Left lung (tissue), 10 donors: ENCODE results near the gene ZC3H7A. TPM values are rescaled to one million over a fixed set of nuclear protein-coding genes. Genes with fewer than 3 reads are reported as not detected.

Source experiments
- ATAC-seq: fragments of 200-7000 bp; cut with Tn5 transposase; one replicate; pipeline ENCODE4 v1.9.1; 2020; ENCODE audit warnings: moderate library complexity
- DNase-seq, 4 donors: peaks; one replicate each; pipeline ENCODE4 v3.0.0-alpha.2; 2013 to 2020
- H3K27ac ChIP-seq, 2 donors: fragments of 200-600 bp; sonication (generic) in 1 of 2; one replicate each; pipeline versions ENCODE4 v1.5.0 to v1.8.0; 2020 to 2021
- H3K27me3 ChIP-seq, 2 donors: fragments of 200-600 bp; sonication (generic) in 1 of 2; one replicate each; pipeline versions ENCODE4 v1.5.0 to v1.8.0; 2020 to 2021
- H3K36me3 ChIP-seq, 2 donors: fragments of 200-600 bp; sonication (generic) in 1 of 2; one replicate each; pipeline versions ENCODE4 v1.5.0 to v1.8.0; 2020 to 2021
- H3K4me1 ChIP-seq, 2 donors: fragments of 200-600 bp; one replicate each; pipeline ENCODE4 v1.8.0; 2021
- H3K4me3 ChIP-seq, 2 donors: fragments of 200-600 bp; sonication (generic) in 1 of 2; one replicate each; pipeline versions ENCODE4 v1.5.0 to v1.8.0; 2020 to 2021; ENCODE audit warnings: mild to moderate bottlenecking in 1 of 2
- H3K9me3 ChIP-seq, 2 donors: fragments of 200-600 bp; sonication (generic) in 1 of 2; one replicate each; pipeline versions ENCODE4 v1.5.0 to v1.8.0; 2020 to 2021
- intact Hi-C, 2 donors: fragments of 100-400 bp; cut with DNase I; formaldehyde crosslinking; loops; one replicate each; pipeline versions ENCODE4 v1.11.2 to v1.14.2; 2022
- polyA plus RNA-seq, 6 donors: library from polyadenylated mRNA; unstranded; fragments of 120-200 nt; gene quantifications; one replicate each; pipeline ENCODE4 v1.2.1, GENCODE V29; 2013; ENCODE audit not compliant: insufficient read length in 6 of 6
- total RNA-seq, 2 donors: library from RNA; stranded (reverse); fragmentation: NEBNext Ultra II Directional; extraction: Animal tissue kit (Norgen Biotek cat#: 25700); gene quantifications; one replicate each; pipeline ENCODE4 v1.2.1, GENCODE V29; 2021
- TF ChIP-seq, protein P1 (sequence below), 2 donors: fragments of 200-600 bp; sonication (generic) in 1 of 2; IDR thresholded peaks; one replicate each; pipeline versions ENCODE4 v1.5.0 to v1.8.0; 2021; ENCODE audit warnings: antibody characterized with exemption in 2 of 2
- donor health status: DM: no; HTN: yes; CAD: no.
- donor health status: DM: no; HTN: no; CAD: no.

The ZC3H7A gene
- total and polyA plus RNA-seq, 8 donors = 48.3 to 139 (median 106) TPM

DNA sequence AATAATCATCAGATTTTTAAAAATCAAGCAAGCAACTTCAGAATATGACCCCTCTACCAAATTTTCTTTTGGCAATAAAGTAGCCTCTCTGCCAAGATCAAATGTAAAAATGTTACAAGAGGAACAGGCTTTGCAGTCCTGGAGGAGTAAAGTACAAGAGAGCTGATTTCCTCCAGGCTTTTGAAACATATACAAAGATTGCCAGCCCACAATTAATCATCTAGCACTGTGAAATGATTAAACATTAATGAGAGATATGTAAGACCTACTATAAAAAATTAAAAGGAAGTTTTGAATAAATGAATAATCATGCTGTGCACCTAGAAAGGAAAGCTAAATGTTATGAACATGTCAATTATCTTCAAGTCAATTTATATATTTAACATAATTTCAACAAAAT is 80.7 kb downstream of the ZC3H7A start:
- H3K9me3 ChIP-seq = no peaks in the 10 kb centered on the region
- H3K27me3 ChIP-seq = no peaks in the 10 kb centered on the region
- H3K27ac ChIP-seq = peak overlapping the region in 1 of 2 donors; percentile 11
- intact Hi-C loops = loop anchor here in 1 of 2 donors (5.0 kb wide), 2 partner anchors 309 to 324 kb away; no protein-coding TSS in a partner anchor
- peaks cover 0 to 31% of the 10 kb centered on the region in 2 donors for H3K4me1 ChIP-seq
- peaks cover 0 to 80% of the 10 kb centered on the region in 2 donors for H3K36me3 ChIP-seq
- ATAC-seq (peak; percentile 30), DNase-seq (no peak)
- TF ChIP-seq, protein P1, sequence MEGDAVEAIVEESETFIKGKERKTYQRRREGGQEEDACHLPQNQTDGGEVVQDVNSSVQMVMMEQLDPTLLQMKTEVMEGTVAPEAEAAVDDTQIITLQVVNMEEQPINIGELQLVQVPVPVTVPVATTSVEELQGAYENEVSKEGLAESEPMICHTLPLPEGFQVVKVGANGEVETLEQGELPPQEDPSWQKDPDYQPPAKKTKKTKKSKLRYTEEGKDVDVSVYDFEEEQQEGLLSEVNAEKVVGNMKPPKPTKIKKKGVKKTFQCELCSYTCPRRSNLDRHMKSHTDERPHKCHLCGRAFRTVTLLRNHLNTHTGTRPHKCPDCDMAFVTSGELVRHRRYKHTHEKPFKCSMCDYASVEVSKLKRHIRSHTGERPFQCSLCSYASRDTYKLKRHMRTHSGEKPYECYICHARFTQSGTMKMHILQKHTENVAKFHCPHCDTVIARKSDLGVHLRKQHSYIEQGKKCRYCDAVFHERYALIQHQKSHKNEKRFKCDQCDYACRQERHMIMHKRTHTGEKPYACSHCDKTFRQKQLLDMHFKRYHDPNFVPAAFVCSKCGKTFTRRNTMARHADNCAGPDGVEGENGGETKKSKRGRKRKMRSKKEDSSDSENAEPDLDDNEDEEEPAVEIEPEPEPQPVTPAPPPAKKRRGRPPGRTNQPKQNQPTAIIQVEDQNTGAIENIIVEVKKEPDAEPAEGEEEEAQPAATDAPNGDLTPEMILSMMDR (IDR thresholded peaks at IDR 0.05) = no peak
- no peak overlapping the region for H3K4me3 ChIP-seq

DNA sequence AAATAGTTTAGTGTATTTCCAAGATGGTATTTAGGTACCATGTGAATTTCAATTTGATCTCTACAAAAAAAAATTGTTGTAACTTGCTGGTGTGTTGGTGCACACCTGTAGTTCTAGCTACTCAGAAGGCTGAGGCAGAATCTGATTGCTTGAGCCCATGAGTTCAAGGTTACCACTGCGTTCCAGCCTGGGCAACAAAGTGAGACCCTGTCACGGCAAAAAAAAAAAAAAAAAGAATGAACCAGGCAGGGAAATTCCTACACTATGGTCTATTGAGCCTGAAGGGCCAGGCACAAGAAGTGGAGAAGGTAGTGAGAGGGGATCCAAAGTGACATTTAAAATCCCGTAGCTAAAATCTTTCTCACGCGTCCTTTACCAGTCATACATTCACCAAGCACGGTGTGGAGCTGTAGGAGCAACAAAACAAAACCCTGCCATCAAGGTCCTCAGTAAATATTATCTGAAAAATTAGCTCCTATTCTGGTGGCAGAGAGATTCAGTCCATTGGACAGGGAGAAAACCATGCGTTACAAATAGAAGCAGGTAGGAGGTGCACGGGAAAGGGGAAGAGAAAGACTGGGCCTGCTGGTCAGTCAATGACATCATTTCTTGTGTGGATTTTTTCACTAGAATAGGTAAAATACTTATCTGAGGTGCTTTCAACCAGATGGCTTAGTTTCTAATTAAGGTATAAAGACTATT is 81.7 kb downstream of the ZC3H7A start:
- H3K27me3 ChIP-seq = no peaks in the 10 kb centered on the region
- no peak overlapping the region for H3K27ac ChIP-seq
- H3K4me1 ChIP-seq = peaks cover 0 to 32% of the 10 kb centered on the region in 2 donors
- intact Hi-C loops = loop anchor here in 1 of 2 donors (5.0 kb wide), 2 partner anchors 308 to 323 kb away; no protein-coding TSS in a partner anchor
- TF ChIP-seq, protein P1 (IDR thresholded peaks at IDR 0.05) = no peak
- no peak overlapping the region for H3K4me3 ChIP-seq
- peaks cover 0 to 80% of the 10 kb centered on the region in 2 donors for H3K36me3 ChIP-seq
- DNase-seq = no peak
- no peaks in the 10 kb centered on the region for H3K9me3 ChIP-seq
- ATAC-seq = no peak

DNA sequence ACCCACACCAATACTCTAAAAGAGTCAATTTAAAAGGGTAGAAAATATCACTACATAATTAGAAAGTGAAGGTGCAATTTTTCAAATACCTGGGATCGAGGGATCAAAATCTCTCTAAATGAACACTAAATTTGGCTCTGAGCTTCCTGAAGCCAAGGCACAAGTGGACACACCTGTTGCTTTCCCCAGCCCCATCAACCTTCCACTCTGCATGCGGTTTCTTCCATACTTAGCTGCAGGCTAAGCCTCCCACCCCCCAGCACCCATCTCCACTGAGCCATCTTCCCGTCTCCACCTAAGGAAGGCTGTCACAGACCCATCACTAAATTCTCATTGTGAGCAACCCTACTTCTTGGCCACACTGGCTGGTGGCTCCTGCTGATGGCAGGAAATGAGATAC is 84.9 kb downstream of the ZC3H7A start:
- intact Hi-C loops = loop anchor here in 1 of 2 donors (5.0 kb wide), 1 partner anchor 175 kb away; no protein-coding TSS in a partner anchor
- no peaks in the 10 kb centered on the region for H3K9me3 ChIP-seq
- peaks cover 0 to 79% of the 10 kb centered on the region in 2 donors for H3K36me3 ChIP-seq
- no peak for ATAC-seq
- no peak for DNase-seq
- H3K27ac ChIP-seq = peak overlapping the region in 1 of 2 donors; percentile 33
- H3K27me3 ChIP-seq = no peaks in the 10 kb centered on the region
- H3K4me1 ChIP-seq = peaks cover 0 to 31% of the 10 kb centered on the region in 2 donors
- no peak overlapping the region for H3K4me3 ChIP-seq
- TF ChIP-seq, protein P1 (IDR thresholded peaks at IDR 0.05) = no peak

DNA sequence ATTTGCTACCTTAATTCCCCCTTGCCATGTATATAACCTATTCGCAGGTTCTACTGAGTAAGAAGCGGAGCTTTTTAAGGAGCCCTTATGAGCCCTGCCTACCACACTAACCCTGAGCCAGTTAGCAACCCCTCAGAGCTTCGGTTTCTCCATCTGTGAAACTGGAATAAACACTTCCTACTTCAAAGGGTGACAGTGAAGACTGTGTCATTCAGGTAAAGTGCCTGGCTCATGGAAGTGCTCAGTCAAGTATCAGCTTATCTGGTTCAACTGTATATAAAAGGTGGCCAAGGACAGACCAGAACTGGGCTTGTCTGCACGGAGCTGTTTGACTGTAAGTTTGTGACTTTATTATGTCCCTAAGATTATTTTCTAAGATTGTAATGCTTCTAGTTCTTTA is 85.4 kb downstream of the ZC3H7A start:
- Histone ChIP-seq H3K27ac (peak overlapping the region in 1 of 2 donors; percentile 33), H3K27me3 (no peaks in the 10 kb centered on the region), H3K36me3 (peaks cover 0 to 81% of the 10 kb centered on the region in 2 donors), H3K4me3 (no peak overlapping the region), H3K9me3 (no peaks in the 10 kb centered on the region), H3K4me1 (peaks cover 0 to 27% of the 10 kb centered on the region in 2 donors)
- DNase-seq (no peak), ATAC-seq (peak; percentile 76)
- TF ChIP-seq, protein P1 (IDR thresholded peaks at IDR 0.05) = no peak
- intact Hi-C loops = loop anchor here in 1 of 2 donors (5.0 kb wide), 1 partner anchor 174 kb away; no protein-coding TSS in a partner anchor

DNA sequence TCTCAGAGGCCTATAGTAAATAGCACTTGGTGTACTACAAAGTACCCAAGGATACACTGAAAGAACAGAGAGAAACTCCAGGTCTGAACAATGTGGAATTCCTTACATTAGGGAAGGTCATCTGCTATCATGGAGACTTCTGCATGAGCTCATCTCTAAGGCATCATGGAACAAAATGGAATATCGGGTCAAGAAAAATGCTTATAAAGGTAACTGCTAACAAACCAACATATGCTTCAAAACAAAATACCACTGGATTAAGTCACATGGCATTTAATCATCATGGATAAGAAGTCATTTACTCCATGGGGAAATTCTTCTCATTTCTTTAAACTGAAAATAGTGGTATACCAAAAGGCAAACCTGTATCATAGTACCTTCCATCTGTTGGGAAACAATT is 88.6 kb downstream of the ZC3H7A start:
- TF ChIP-seq, protein P1 (IDR thresholded peaks at IDR 0.05) = no peak
- DNase-seq = no peak
- Histone ChIP-seq H3K4me3 (no peak overlapping the region), H3K27ac (no peak overlapping the region), H3K27me3 (no peaks in the 10 kb centered on the region), H3K36me3 (peaks cover 0 to 72% of the 10 kb centered on the region in 2 donors), H3K4me1 (peaks cover 0 to 20% of the 10 kb centered on the region in 2 donors), H3K9me3 (no peaks in the 10 kb centered on the region)
- ATAC-seq = no peak
- intact Hi-C loops = loop anchor here in 1 of 2 donors (5.0 kb wide), 1 partner anchor 51 kb away; no protein-coding TSS in a partner anchor
